IMR-90 (cell line): ENCODE measurements around the gene SNAP25. TPM values are rescaled to one million over a fixed set of nuclear protein-coding genes. Genes with fewer than 3 reads are reported as not detected.

Experiments used
- ATAC-seq: fragments of 200-7000 bp; cut with Tn5 transposase; 2 replicates; pipeline ENCODE4 v1.9.1; 2020; ENCODE audit warnings: low read depth, mild to moderate bottlenecking, moderate library complexity
- BruUV-seq: library from RNA; stranded (reverse); fragments of 400-500 nt; replicated peaks from 2 replicates; lab custom pipeline; 2021; lab: Mats Ljungman, UMichigan
- CTCF ChIA-PET: fragments of 300-600 bp; formaldehyde crosslinking; extraction: SDS; loops from one replicate; lab custom pipeline; 2021; ENCODE audit warnings: antibody characterized with exemption; lab: Yijun Ruan, JAX
- POLR2A ChIA-PET: fragments of 300-600 bp; sonication (Branson Sonifier 250); formaldehyde crosslinking; loops from one replicate; lab custom pipeline; 2022; ENCODE audit warnings: antibody characterized with exemption; ENCODE audit not compliant: unreplicated experiment; lab: Charles Lee
- DNase-seq: peaks from one replicate; pipeline ENCODE4 v3.0.0; 2013
- H2AFZ ChIP-seq: replicated peaks from 2 replicates; pipeline ENCODE3; 2013; ENCODE audit warnings: low read length, mild to moderate bottlenecking; ENCODE audit not compliant: poor library complexity
- H2AK5ac ChIP-seq: 2 replicates; pipeline ENCODE4 v1.6.1; 2013; ENCODE audit warnings: low read depth, low read length, inconsistent platforms
- H2AK9ac ChIP-seq: replicated peaks from 2 replicates; pipeline ENCODE3; 2013; ENCODE audit warnings: mild to moderate bottlenecking, low read depth, low read length, moderate library complexity; ENCODE audit not compliant: poor library complexity
- H2BK120ac ChIP-seq: 2 replicates; pipeline ENCODE4 v1.6.1; 2013; ENCODE audit warnings: low read depth, low read length, inconsistent platforms
- H2BK15ac ChIP-seq: 3 replicates; pipeline ENCODE4 v1.6.1; 2013; ENCODE audit warnings: low read depth, low read length, inconsistent platforms
- H2BK20ac ChIP-seq: 2 replicates; pipeline ENCODE4 v1.6.1; 2013; ENCODE audit warnings: low read depth, mild to moderate bottlenecking, inconsistent platforms, low read length, moderate library complexity
- H2BK5ac ChIP-seq: 2 replicates; pipeline ENCODE4 v1.6.1; 2013; ENCODE audit warnings: mild to moderate bottlenecking, low read depth, low read length, inconsistent platforms; ENCODE audit not compliant: poor library complexity, severe bottlenecking
- H3K14ac ChIP-seq: replicated peaks from 2 replicates; pipeline ENCODE4 v1.6.1; 2013; ENCODE audit warnings: low read depth, low read length, inconsistent platforms
- H3K18ac ChIP-seq: 2 replicates; pipeline ENCODE4 v1.6.1; 2013; ENCODE audit warnings: low read depth, low read length, control low read depth
- H3K23ac ChIP-seq: 2 replicates; pipeline ENCODE4 v1.6.1; 2013; ENCODE audit warnings: low read depth, low read length, inconsistent platforms
- H3K27ac ChIP-seq: 2 replicates; pipeline ENCODE4 v1.5.1; 2013; ENCODE audit warnings: mild to moderate bottlenecking, control low read depth, low read length; ENCODE audit not compliant: insufficient read depth
- H3K27me3 ChIP-seq: 2 replicates; pipeline ENCODE4 v1.6.1; 2013; ENCODE audit warnings: low read length; ENCODE audit not compliant: control insufficient read depth, insufficient read depth
- H3K36me3 ChIP-seq: 2 replicates; pipeline ENCODE4 v1.6.1; 2013; ENCODE audit warnings: low read length, mixed read lengths; ENCODE audit not compliant: control insufficient read depth, insufficient read depth
- H3K4ac ChIP-seq: 2 replicates; pipeline ENCODE4 v1.6.1; 2013; ENCODE audit warnings: low read depth, low read length, inconsistent platforms
- H3K4me1 ChIP-seq: 2 replicates; pipeline ENCODE4 v1.6.1; 2013; ENCODE audit warnings: low read length, mixed read lengths; ENCODE audit not compliant: control insufficient read depth, insufficient read depth
- H3K4me2 ChIP-seq: 2 replicates; pipeline ENCODE4 v1.6.1; 2013; ENCODE audit warnings: low read depth, mild to moderate bottlenecking, control low read depth, low read length, moderate library complexity
- H3K4me3 ChIP-seq: 2 replicates; pipeline ENCODE4 v1.5.1; 2013; ENCODE audit warnings: low read depth, mild to moderate bottlenecking, control low read depth, low read length, moderate library complexity; ENCODE audit not compliant: insufficient read depth
- H3K56ac ChIP-seq: 2 replicates; pipeline ENCODE4 v1.6.1; 2013; ENCODE audit warnings: low read length, inconsistent platforms; ENCODE audit not compliant: insufficient read depth; ENCODE audit errors: extremely low read depth
- H3K79me1 ChIP-seq, 2 experiments: 2 replicates each; pipeline ENCODE4 v1.6.1; 2013; ENCODE audit warnings: low read length in 2 of 2, inconsistent platforms in 1 of 2, low read depth in 1 of 2
- H3K9ac ChIP-seq: 2 replicates; pipeline ENCODE4 v1.6.1; 2013; ENCODE audit warnings: low read depth, low read length, control low read depth
- H3K9me1 ChIP-seq: 2 replicates; pipeline ENCODE4 v1.6.1; 2013; ENCODE audit warnings: low read length, inconsistent platforms; ENCODE audit not compliant: insufficient read depth
- H3K9me3 ChIP-seq: 2 replicates; pipeline ENCODE4 v1.6.1; 2013; ENCODE audit warnings: low read length; ENCODE audit not compliant: control insufficient read depth, insufficient read depth
- H4K20me1 ChIP-seq: 2 replicates; pipeline ENCODE4 v1.6.1; 2013; ENCODE audit warnings: low read length, inconsistent platforms; ENCODE audit not compliant: insufficient read depth
- H4K5ac ChIP-seq: 2 replicates; pipeline ENCODE4 v1.6.1; 2013; ENCODE audit warnings: mild to moderate bottlenecking, low read depth, low read length, control low read depth
- H4K8ac ChIP-seq, 2 experiments: 2 replicates each; pipeline ENCODE4 v1.6.1; 2013; ENCODE audit warnings: low read depth in 2 of 2, low read length in 2 of 2, control low read depth in 1 of 2, inconsistent platforms in 1 of 2
- H4K91ac ChIP-seq: 2 replicates; pipeline ENCODE4 v1.6.1; 2013; ENCODE audit warnings: low read depth, low read length, inconsistent platforms; ENCODE audit not compliant: insufficient read depth
- CHD1 ChIP-seq: IDR thresholded peaks from 2 replicates; pipeline ENCODE4 v1.6.1; 2012; ENCODE audit warnings: low read depth, low read length, improper control_type of control experiment
- MAFK ChIP-seq: IDR thresholded peaks from 2 replicates; pipeline ENCODE4 v1.6.1; 2012; ENCODE audit warnings: low read depth, low read length, improper control_type of control experiment
- WGBS, 2 experiments: methylation state at CpG; one replicate each; pipeline versions ENCODE4 v1.1.5 to v1.1.7; 2013; ENCODE audit warnings: missing lambda C conversion rate in 2 of 2; ENCODE audit not compliant: insufficient read length in 1 of 2; ENCODE audit errors: extremely low coverage in 2 of 2; 5-methylcytosine and 5-hydroxymethylcytosine counted together
- dilution Hi-C: fragments of 300-500 bp; cut with HindIII; formaldehyde crosslinking; loops from one replicate; pipeline ENCODE4 v1.14.3; 2018; ENCODE audit warnings: low sequenced_read_pairs; ENCODE audit not compliant: unreplicated experiment
- in situ Hi-C: fragments of 300-500 bp; cut with MboI; formaldehyde crosslinking; loops from 3 replicates; pipeline ENCODE4 v1.14.3; 2019; ENCODE audit warnings: low sequenced_read_pairs, inconsistent platforms, mixed read lengths
- intact Hi-C: fragments of 100-400 bp; cut with micrococcal nuclease; formaldehyde crosslinking; loops from 2 replicates; pipeline ENCODE4 v1.10.0; 2022
- polyA plus RNA-seq, 3 experiments: library from polyadenylated mRNA; depleted of rRNA; stranded (reverse); fragments of >200 nt; gene quantifications; 2 replicates each; pipeline ENCODE4 v1.2.3, GENCODE V29; 2012; ENCODE audit warnings: low replicate concordance in 1 of 3
- total RNA-seq: library from RNA; depleted of rRNA; stranded (reverse); fragments of >200 nt; gene quantifications from 2 replicates; pipeline ENCODE4 v1.2.3, GENCODE V29; 2012

The SNAP25 gene
- total and polyA plus RNA-seq, 2 of the 4 experiments (the other 2 are of a cell fraction), result 1.1 to 2.8 TPM

DNA sequence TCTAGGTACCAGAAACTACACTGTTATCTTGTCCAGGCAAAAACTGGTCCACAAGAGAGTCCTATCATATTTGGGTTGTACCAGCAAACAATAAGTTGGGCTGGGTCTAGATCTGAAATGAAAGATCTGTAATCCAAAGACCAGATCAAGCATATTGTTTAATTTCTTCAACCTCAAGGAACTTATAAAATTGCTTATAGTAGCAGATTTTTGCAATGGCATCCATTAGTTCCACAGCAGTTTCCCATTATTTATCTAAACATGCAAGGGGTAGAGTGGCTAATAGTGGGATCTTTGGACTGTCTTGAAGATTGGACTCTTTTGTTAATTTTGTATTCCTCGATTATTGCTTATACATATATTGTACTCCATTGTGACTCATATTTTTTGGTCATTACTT, 40.5 kb upstream of the SNAP25 start:
- H2AK9ac ChIP-seq, result no peak overlapping the region
- H3K4me1 ChIP-seq, result peaks cover 3% of the 10 kb centered on the region
- ChIA-PET CTCF (interaction anchor here (1.1 to 2.1 kb wide), 2 partner anchors 12 to 31 kb away, joined by 3 to 9 read pairs; no protein-coding TSS in a partner anchor), POLR2A (no interaction called here)
- no peak overlapping the region for H3K9ac ChIP-seq
- no peak overlapping the region for H3K4me2 ChIP-seq
- H3K4ac ChIP-seq, result no peak overlapping the region
- H2AFZ ChIP-seq, result no peak overlapping the region
- dilution Hi-C loops (no loop called here), in situ Hi-C loops (no loop called here), intact Hi-C loops (no loop called here)
- ATAC-seq (no peak), DNase-seq (no peak)
- no peak overlapping the region for H4K8ac ChIP-seq
- no peaks in the 10 kb centered on the region for H3K9me3 ChIP-seq
- peaks cover 3% of the 10 kb centered on the region; the same call in 1 of the 2 replicates for H4K20me1 ChIP-seq
- no peaks in the 10 kb centered on the region for H3K79me1 ChIP-seq
- H3K27me3 ChIP-seq, result peaks cover 3% of the 10 kb centered on the region; the same call in 1 of the 2 replicates
- H3K9me1 ChIP-seq, result peaks cover 5% of the 10 kb centered on the region; the same call in 1 of the 2 replicates
- no peak overlapping the region for H2AK5ac ChIP-seq
- 0 out of 2 replicates have a peak overlapping the region, but pooled peaks have one; percentile 21 for H4K5ac ChIP-seq
- no peak overlapping the region for H3K14ac ChIP-seq
- TF ChIP-seq MAFK (0 out of 2 replicates have a peak, but pooled peaks have one; percentile 18), CHD1 (no peak)
- no peak overlapping the region for H4K91ac ChIP-seq
- no peak overlapping the region for H3K18ac ChIP-seq
- no peak overlapping the region for H3K23ac ChIP-seq
- H3K56ac ChIP-seq, result no peak overlapping the region
- H3K4me3 ChIP-seq, result no peak overlapping the region
- H2BK5ac ChIP-seq, result no peak overlapping the region
- WGBS, 2 experiments, result no CpG with 5 or more reads among the region's 1 CpG
- no peaks in the 10 kb centered on the region for H3K36me3 ChIP-seq
- BruUV-seq, result no TSS peak
- no peak overlapping the region for H2BK120ac ChIP-seq
- H3K27ac ChIP-seq, result no peak overlapping the region
- no peak overlapping the region for H2BK15ac ChIP-seq
- no peak overlapping the region for H2BK20ac ChIP-seq
